ENCODE results near the gene UQCRC1. TPM values are rescaled to one million over a fixed set of nuclear protein-coding genes. Genes with fewer than 3 reads are reported as not detected.

UQCRC1 gene
- total RNA-seq, 1 experiment from 2014 or later = 323 TPM

- TF ChIP-seq ARID4B (CRISPR knock-in tag; IDR thresholded peaks at IDR 0.05; ENCODE audit: borderline replicate concordance) (no peak), ZNF121 (CRISPR knock-in tag; IDR thresholded peaks at IDR 0.05) (no peak), STAT6 (CRISPR knock-in tag; conservative IDR thresholded peaks at IDR 0.05; ENCODE audit: low read depth) (0 out of 2 replicates have a peak, but pooled peaks have one; percentile 28), MLX (CRISPR knock-in tag; IDR thresholded peaks at IDR 0.05) (no peak), NR1H2 (CRISPR knock-in tag; IDR thresholded peaks at IDR 0.05) (no peak), TEAD4 (CRISPR knock-in tag; IDR thresholded peaks at IDR 0.05) (no peak), ZNF263 (CRISPR knock-in tag; IDR thresholded peaks at IDR 0.05; ENCODE audit: low read depth) (no peak), ZSCAN18 (CRISPR knock-in tag; IDR thresholded peaks at IDR 0.05) (no peak), ZNF138 (CRISPR knock-in tag; conservative IDR thresholded peaks at IDR 0.05) (0 out of 2 replicates have a peak, but pooled peaks have one; percentile 65), GABPB1 (CRISPR knock-in tag; IDR thresholded peaks at IDR 0.05) (no peak; the same call in 1 of the 2 replicates), SP1 (CRISPR knock-in tag; conservative IDR thresholded peaks at IDR 0.05) (no peak), OVOL2 (CRISPR knock-in tag; IDR thresholded peaks at IDR 0.05; ENCODE audit: borderline replicate concordance) (no peak), ATF3 (CRISPR knock-in tag; conservative IDR thresholded peaks at IDR 0.05) (no peak), ZBTB43 (CRISPR knock-in tag; IDR thresholded peaks at IDR 0.05) (no peak), CBFB (CRISPR knock-in tag; IDR thresholded peaks at IDR 0.05; ENCODE audit: low read depth) (peak; percentile 48; the same call in 1 of the 2 replicates), MAX (CRISPR knock-in tag; IDR thresholded peaks at IDR 0.05) (0 out of 2 replicates have a peak, but pooled peaks have one; percentile 14), AR (CRISPR knock-in tag; IDR thresholded peaks at IDR 0.05) (no peak), NR2C2 (CRISPR knock-in tag; IDR thresholded peaks at IDR 0.05) (no peak), HMGXB4 (CRISPR knock-in tag; IDR thresholded peaks at IDR 0.05) (no peak), KAT7 (CRISPR knock-in tag; IDR thresholded peaks at IDR 0.05; ENCODE audit: borderline replicate concordance) (no peak), E2F5 (CRISPR knock-in tag; IDR thresholded peaks at IDR 0.05) (no peak)
These were observed 25.3 kb upstream of the UQCRC1 start (continued) for GRCh38 chr3:48634661-48635221.

Measured in WTC11 (cell line).